IMR-90 (cell line): Measurements from ENCODE around the gene HOXB7. TPM values are rescaled to one million over a fixed set of nuclear protein-coding genes. Genes with fewer than 3 reads are reported as not detected.

Experiments
- ATAC-seq: fragments of 200-7000 bp; cut with Tn5 transposase; 2 replicates; pipeline ENCODE4 v1.9.1; 2020; ENCODE audit warnings: low read depth, mild to moderate bottlenecking, moderate library complexity
- BruUV-seq: library from RNA; stranded (reverse); fragments of 400-500 nt; replicated peaks from 2 replicates; lab custom pipeline; 2021; lab: Mats Ljungman, UMichigan
- CTCF ChIA-PET: fragments of 300-600 bp; formaldehyde crosslinking; extraction: SDS; loops from one replicate; lab custom pipeline; 2021; ENCODE audit warnings: antibody characterized with exemption; lab: Yijun Ruan, JAX
- POLR2A ChIA-PET: fragments of 300-600 bp; sonication (Branson Sonifier 250); formaldehyde crosslinking; loops from one replicate; lab custom pipeline; 2022; ENCODE audit warnings: antibody characterized with exemption; ENCODE audit not compliant: unreplicated experiment; lab: Charles Lee
- DNase-seq: peaks from one replicate; pipeline ENCODE4 v3.0.0; 2013
- H2AFZ ChIP-seq: replicated peaks from 2 replicates; pipeline ENCODE3; 2013; ENCODE audit warnings: low read length, mild to moderate bottlenecking; ENCODE audit not compliant: poor library complexity
- H2AK5ac ChIP-seq: 2 replicates; pipeline ENCODE4 v1.6.1; 2013; ENCODE audit warnings: low read depth, low read length, inconsistent platforms
- H2AK9ac ChIP-seq: replicated peaks from 2 replicates; pipeline ENCODE3; 2013; ENCODE audit warnings: mild to moderate bottlenecking, low read depth, low read length, moderate library complexity; ENCODE audit not compliant: poor library complexity
- H2BK120ac ChIP-seq: 2 replicates; pipeline ENCODE4 v1.6.1; 2013; ENCODE audit warnings: low read depth, low read length, inconsistent platforms
- H2BK15ac ChIP-seq: 3 replicates; pipeline ENCODE4 v1.6.1; 2013; ENCODE audit warnings: low read depth, low read length, inconsistent platforms
- H2BK20ac ChIP-seq: 2 replicates; pipeline ENCODE4 v1.6.1; 2013; ENCODE audit warnings: low read depth, mild to moderate bottlenecking, inconsistent platforms, low read length, moderate library complexity
- H2BK5ac ChIP-seq: 2 replicates; pipeline ENCODE4 v1.6.1; 2013; ENCODE audit warnings: mild to moderate bottlenecking, low read depth, low read length, inconsistent platforms; ENCODE audit not compliant: poor library complexity, severe bottlenecking
- H3K14ac ChIP-seq: replicated peaks from 2 replicates; pipeline ENCODE4 v1.6.1; 2013; ENCODE audit warnings: low read depth, low read length, inconsistent platforms
- H3K18ac ChIP-seq: 2 replicates; pipeline ENCODE4 v1.6.1; 2013; ENCODE audit warnings: low read depth, low read length, control low read depth
- H3K23ac ChIP-seq: 2 replicates; pipeline ENCODE4 v1.6.1; 2013; ENCODE audit warnings: low read depth, low read length, inconsistent platforms
- H3K27ac ChIP-seq: 2 replicates; pipeline ENCODE4 v1.5.1; 2013; ENCODE audit warnings: mild to moderate bottlenecking, control low read depth, low read length; ENCODE audit not compliant: insufficient read depth
- H3K27me3 ChIP-seq: 2 replicates; pipeline ENCODE4 v1.6.1; 2013; ENCODE audit warnings: low read length; ENCODE audit not compliant: control insufficient read depth, insufficient read depth
- H3K36me3 ChIP-seq: 2 replicates; pipeline ENCODE4 v1.6.1; 2013; ENCODE audit warnings: low read length, mixed read lengths; ENCODE audit not compliant: control insufficient read depth, insufficient read depth
- H3K4ac ChIP-seq: 2 replicates; pipeline ENCODE4 v1.6.1; 2013; ENCODE audit warnings: low read depth, low read length, inconsistent platforms
- H3K4me1 ChIP-seq: 2 replicates; pipeline ENCODE4 v1.6.1; 2013; ENCODE audit warnings: low read length, mixed read lengths; ENCODE audit not compliant: control insufficient read depth, insufficient read depth
- H3K4me2 ChIP-seq: 2 replicates; pipeline ENCODE4 v1.6.1; 2013; ENCODE audit warnings: low read depth, mild to moderate bottlenecking, control low read depth, low read length, moderate library complexity
- H3K4me3 ChIP-seq: 2 replicates; pipeline ENCODE4 v1.5.1; 2013; ENCODE audit warnings: low read depth, mild to moderate bottlenecking, control low read depth, low read length, moderate library complexity; ENCODE audit not compliant: insufficient read depth
- H3K56ac ChIP-seq: 2 replicates; pipeline ENCODE4 v1.6.1; 2013; ENCODE audit warnings: low read length, inconsistent platforms; ENCODE audit not compliant: insufficient read depth; ENCODE audit errors: extremely low read depth
- H3K79me1 ChIP-seq, 2 experiments: 2 replicates each; pipeline ENCODE4 v1.6.1; 2013; ENCODE audit warnings: low read length in 2 of 2, inconsistent platforms in 1 of 2, low read depth in 1 of 2
- H3K9ac ChIP-seq: 2 replicates; pipeline ENCODE4 v1.6.1; 2013; ENCODE audit warnings: low read depth, low read length, control low read depth
- H3K9me1 ChIP-seq: 2 replicates; pipeline ENCODE4 v1.6.1; 2013; ENCODE audit warnings: low read length, inconsistent platforms; ENCODE audit not compliant: insufficient read depth
- H3K9me3 ChIP-seq: 2 replicates; pipeline ENCODE4 v1.6.1; 2013; ENCODE audit warnings: low read length; ENCODE audit not compliant: control insufficient read depth, insufficient read depth
- H4K20me1 ChIP-seq: 2 replicates; pipeline ENCODE4 v1.6.1; 2013; ENCODE audit warnings: low read length, inconsistent platforms; ENCODE audit not compliant: insufficient read depth
- H4K5ac ChIP-seq: 2 replicates; pipeline ENCODE4 v1.6.1; 2013; ENCODE audit warnings: mild to moderate bottlenecking, low read depth, low read length, control low read depth
- H4K8ac ChIP-seq, 2 experiments: 2 replicates each; pipeline ENCODE4 v1.6.1; 2013; ENCODE audit warnings: low read depth in 2 of 2, low read length in 2 of 2, control low read depth in 1 of 2, inconsistent platforms in 1 of 2
- H4K91ac ChIP-seq: 2 replicates; pipeline ENCODE4 v1.6.1; 2013; ENCODE audit warnings: low read depth, low read length, inconsistent platforms; ENCODE audit not compliant: insufficient read depth
- BHLHE40 ChIP-seq: fragments of 150-350 bp; IDR thresholded peaks from 2 replicates; pipeline ENCODE4 v1.6.1; 2016; ENCODE audit warnings: mild to moderate bottlenecking, low read depth, low read length
- CEBPB ChIP-seq: IDR thresholded peaks from 2 replicates; pipeline ENCODE4 v1.6.1; 2012; ENCODE audit warnings: low read depth, low read length, improper control_type of control experiment
- CHD1 ChIP-seq: IDR thresholded peaks from 2 replicates; pipeline ENCODE4 v1.6.1; 2012; ENCODE audit warnings: low read depth, low read length, improper control_type of control experiment
- FOS ChIP-seq: fragments of 150-350 bp; IDR thresholded peaks from 2 replicates; pipeline ENCODE4 v1.6.1; 2016; ENCODE audit warnings: low read depth, low read length
- MAFK ChIP-seq: IDR thresholded peaks from 2 replicates; pipeline ENCODE4 v1.6.1; 2012; ENCODE audit warnings: low read depth, low read length, improper control_type of control experiment
- MAZ ChIP-seq: IDR thresholded peaks from 2 replicates; pipeline ENCODE4 v1.6.1; 2012; ENCODE audit warnings: low read depth, mild to moderate bottlenecking, low read length, improper control_type of control experiment, moderate library complexity, borderline replicate concordance
- MXI1 ChIP-seq: IDR thresholded peaks from 2 replicates; pipeline ENCODE4 v1.6.1; 2012; ENCODE audit warnings: low read depth, mild to moderate bottlenecking, low read length, moderate library complexity, borderline replicate concordance
- NFE2L2 ChIP-seq: fragments of 150-350 bp; IDR thresholded peaks from 2 replicates; pipeline ENCODE4 v1.6.1; 2016; ENCODE audit warnings: low read depth, mild to moderate bottlenecking, low read length
- POLR2A ChIP-seq: IDR thresholded peaks from 2 replicates; pipeline ENCODE4 v1.6.1; 2012; ENCODE audit warnings: mild to moderate bottlenecking, low read depth, low read length
- RAD21 ChIP-seq: IDR thresholded peaks from 2 replicates; pipeline ENCODE4 v1.6.1; 2012; ENCODE audit warnings: low read length, improper control_type of control experiment
- RCOR1 ChIP-seq: IDR thresholded peaks from 2 replicates; pipeline ENCODE4 v1.6.1; 2012; ENCODE audit warnings: mild to moderate bottlenecking, low read length, improper control_type of control experiment; ENCODE audit not compliant: insufficient replicate concordance
- RFX5 ChIP-seq: IDR thresholded peaks from 2 replicates; pipeline ENCODE4 v1.8.0; 2012; ENCODE audit warnings: low read depth, mild to moderate bottlenecking, low read length, moderate library complexity
- SMC3 ChIP-seq: fragments of 150-350 bp; IDR thresholded peaks from 2 replicates; pipeline ENCODE4 v1.6.1; 2016; ENCODE audit warnings: low read depth, mild to moderate bottlenecking, antibody characterized with exemption, low read length, moderate library complexity
- WGBS, 2 experiments: methylation state at CpG; one replicate each; pipeline versions ENCODE4 v1.1.5 to v1.1.7; 2013; ENCODE audit warnings: missing lambda C conversion rate in 2 of 2; ENCODE audit not compliant: insufficient read length in 1 of 2; ENCODE audit errors: extremely low coverage in 2 of 2; 5-methylcytosine and 5-hydroxymethylcytosine counted together
- dilution Hi-C: fragments of 300-500 bp; cut with HindIII; formaldehyde crosslinking; loops from one replicate; pipeline ENCODE4 v1.14.3; 2018; ENCODE audit warnings: low sequenced_read_pairs; ENCODE audit not compliant: unreplicated experiment
- in situ Hi-C: fragments of 300-500 bp; cut with MboI; formaldehyde crosslinking; loops from 3 replicates; pipeline ENCODE4 v1.14.3; 2019; ENCODE audit warnings: low sequenced_read_pairs, inconsistent platforms, mixed read lengths
- intact Hi-C: fragments of 100-400 bp; cut with micrococcal nuclease; formaldehyde crosslinking; loops from 2 replicates; pipeline ENCODE4 v1.10.0; 2022
- polyA plus RNA-seq, 3 experiments: library from polyadenylated mRNA; depleted of rRNA; stranded (reverse); fragments of >200 nt; gene quantifications; 2 replicates each; pipeline ENCODE4 v1.2.3, GENCODE V29; 2012; ENCODE audit warnings: low replicate concordance in 1 of 3
- total RNA-seq: library from RNA; depleted of rRNA; stranded (reverse); fragments of >200 nt; gene quantifications from 2 replicates; pipeline ENCODE4 v1.2.3, GENCODE V29; 2012
- TF ChIP-seq, protein P1 (sequence below): fragments of 150-350 bp; IDR thresholded peaks from 2 replicates; pipeline ENCODE4 v1.6.1; 2017; ENCODE audit warnings: mild to moderate bottlenecking, antibody characterized with exemption, low read length, low read depth
- TF ChIP-seq, protein P2 (sequence below): fragments of 150-350 bp; IDR thresholded peaks from 2 replicates; pipeline ENCODE4 v1.6.1; 2016; ENCODE audit warnings: low read depth, mild to moderate bottlenecking, low read length, moderate library complexity, borderline replicate concordance

The HOXB7 gene
- total and polyA plus RNA-seq, 2 of the 4 experiments (the other 2 are of a cell fraction): 1.8 to 6.7 TPM

DNA sequence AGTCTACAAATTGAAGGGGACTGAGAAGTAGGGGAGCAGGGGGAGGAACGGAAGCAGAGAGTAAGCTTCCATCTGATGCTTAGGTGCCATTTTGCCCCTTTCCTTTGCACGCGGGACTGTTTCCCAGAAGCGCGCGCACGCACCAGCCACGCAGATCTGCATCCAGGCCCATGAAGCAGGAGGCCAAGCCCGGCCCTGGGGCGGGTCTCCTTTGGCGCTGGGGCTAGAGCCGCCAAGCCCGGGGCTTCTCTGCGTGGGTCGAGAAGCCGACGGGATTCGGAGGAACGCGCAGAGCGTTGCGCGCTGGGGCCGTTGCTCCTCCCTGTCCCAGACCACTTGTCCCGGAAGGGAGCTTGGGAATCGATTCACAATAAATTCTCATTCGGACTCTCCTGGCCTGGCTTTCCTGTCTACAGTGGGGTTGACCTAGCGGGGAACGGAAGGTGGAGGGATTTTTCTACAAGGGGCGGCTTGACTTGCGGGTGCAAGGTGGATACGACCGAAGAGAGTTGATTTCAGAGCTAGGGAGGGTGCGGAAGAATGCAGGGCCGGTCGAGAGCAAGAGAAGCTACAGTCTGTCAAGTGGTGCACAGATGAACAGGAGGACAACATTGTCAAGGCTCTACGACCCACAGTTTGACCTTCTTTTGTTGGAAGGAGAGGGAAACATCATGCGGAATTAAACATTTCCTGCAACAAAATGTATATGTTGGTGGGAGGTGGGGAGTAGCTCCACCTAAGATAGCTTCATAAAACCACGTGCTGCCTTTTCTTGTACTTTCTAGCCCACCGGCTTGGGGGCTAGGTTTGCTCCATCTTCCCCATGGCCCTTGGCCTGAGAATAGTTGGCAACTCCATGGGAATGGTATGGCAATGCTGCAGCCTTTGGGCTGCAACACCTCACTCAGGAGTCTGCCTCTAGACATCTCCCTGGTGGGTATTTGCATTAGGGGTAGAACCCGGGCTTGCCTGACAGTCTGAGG is 10.9 kb upstream of the HOXB7 start:
- no peak overlapping the region for H3K23ac ChIP-seq
- H3K9me3 ChIP-seq: peaks cover 11% of the 10 kb centered on the region
- ChIA-PET CTCF (interaction anchor here (0.6 to 1.2 kb wide), 3 partner anchors 9 to 286 kb away, joined by 3 read pairs; no protein-coding TSS in a partner anchor), POLR2A (no interaction called here)
- H4K20me1 ChIP-seq: peaks cover 13% of the 10 kb centered on the region; the same call in 1 of the 2 replicates
- no peaks in the 10 kb centered on the region; the same call in 1 of the 2 replicates for H3K9me1 ChIP-seq
- H3K79me1 ChIP-seq: no peaks in the 10 kb centered on the region
- H4K8ac ChIP-seq: no peak overlapping the region
- no peak overlapping the region for H2AFZ ChIP-seq
- H3K56ac ChIP-seq: no peak overlapping the region
- dilution Hi-C loops (no loop called here), in situ Hi-C loops (loop anchor here (10.0 kb wide), 1 partner anchor 457 kb away; no protein-coding TSS in a partner anchor), intact Hi-C loops (no loop called here)
- no peak overlapping the region for H3K18ac ChIP-seq
- H3K4me2 ChIP-seq: no peak overlapping the region
- no peak overlapping the region for H2AK5ac ChIP-seq
- H2BK15ac ChIP-seq: no peak overlapping the region
- H3K27ac ChIP-seq: no peak overlapping the region
- no peak overlapping the region for H3K9ac ChIP-seq
- no peaks in the 10 kb centered on the region; the same call in 1 of the 2 replicates for H3K4me1 ChIP-seq
- no peak overlapping the region for H2BK5ac ChIP-seq
- no peak overlapping the region for H2BK120ac ChIP-seq
- DNase-seq (no peak), ATAC-seq (no peak)
- H2BK20ac ChIP-seq: no peak overlapping the region
- no peak overlapping the region for H3K4ac ChIP-seq
- no peak overlapping the region for H4K5ac ChIP-seq
- WGBS, 2 experiments: 25% methylated on average over 13 of the region's 41 CpGs; no CpG with 5 or more reads in 1 of the 2 experiments
- no peak overlapping the region for H3K14ac ChIP-seq
- no peak overlapping the region for H4K91ac ChIP-seq
- no peak overlapping the region for H2AK9ac ChIP-seq
- H3K27me3 ChIP-seq: peaks cover 96% of the 10 kb centered on the region
- no TSS peak for BruUV-seq
- no peak overlapping the region for H3K4me3 ChIP-seq
- H3K36me3 ChIP-seq: no peaks in the 10 kb centered on the region
- TF ChIP-seq MAZ (no peak), CHD1 (no peak), NFE2L2 (no peak), RFX5 (no peak), MAFK (no peak), SMC3 (no peak), RAD21 (no peak), FOS (no peak), CEBPB (no peak), POLR2A (no peak), RCOR1 (no peak), BHLHE40 (no peak), MXI1 (no peak)
- TF ChIP-seq, protein P1, sequence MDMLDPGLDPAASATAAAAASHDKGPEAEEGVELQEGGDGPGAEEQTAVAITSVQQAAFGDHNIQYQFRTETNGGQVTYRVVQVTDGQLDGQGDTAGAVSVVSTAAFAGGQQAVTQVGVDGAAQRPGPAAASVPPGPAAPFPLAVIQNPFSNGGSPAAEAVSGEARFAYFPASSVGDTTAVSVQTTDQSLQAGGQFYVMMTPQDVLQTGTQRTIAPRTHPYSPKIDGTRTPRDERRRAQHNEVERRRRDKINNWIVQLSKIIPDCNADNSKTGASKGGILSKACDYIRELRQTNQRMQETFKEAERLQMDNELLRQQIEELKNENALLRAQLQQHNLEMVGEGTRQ: no peak
- TF ChIP-seq, protein P2, sequence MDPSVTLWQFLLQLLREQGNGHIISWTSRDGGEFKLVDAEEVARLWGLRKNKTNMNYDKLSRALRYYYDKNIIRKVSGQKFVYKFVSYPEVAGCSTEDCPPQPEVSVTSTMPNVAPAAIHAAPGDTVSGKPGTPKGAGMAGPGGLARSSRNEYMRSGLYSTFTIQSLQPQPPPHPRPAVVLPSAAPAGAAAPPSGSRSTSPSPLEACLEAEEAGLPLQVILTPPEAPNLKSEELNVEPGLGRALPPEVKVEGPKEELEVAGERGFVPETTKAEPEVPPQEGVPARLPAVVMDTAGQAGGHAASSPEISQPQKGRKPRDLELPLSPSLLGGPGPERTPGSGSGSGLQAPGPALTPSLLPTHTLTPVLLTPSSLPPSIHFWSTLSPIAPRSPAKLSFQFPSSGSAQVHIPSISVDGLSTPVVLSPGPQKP: no peak
